GM12801 (cell line): ENCODE results near the gene TLN1.

Experiments
- TF ChIP-seq, protein P1 (sequence below): IDR thresholded peaks from one replicate; pipeline ENCODE4 v1.5.1; 2011; ENCODE audit warnings: control low read depth; ENCODE audit not compliant: insufficient read length; ENCODE audit errors: extremely low read depth

TLN1 gene

DNA sequence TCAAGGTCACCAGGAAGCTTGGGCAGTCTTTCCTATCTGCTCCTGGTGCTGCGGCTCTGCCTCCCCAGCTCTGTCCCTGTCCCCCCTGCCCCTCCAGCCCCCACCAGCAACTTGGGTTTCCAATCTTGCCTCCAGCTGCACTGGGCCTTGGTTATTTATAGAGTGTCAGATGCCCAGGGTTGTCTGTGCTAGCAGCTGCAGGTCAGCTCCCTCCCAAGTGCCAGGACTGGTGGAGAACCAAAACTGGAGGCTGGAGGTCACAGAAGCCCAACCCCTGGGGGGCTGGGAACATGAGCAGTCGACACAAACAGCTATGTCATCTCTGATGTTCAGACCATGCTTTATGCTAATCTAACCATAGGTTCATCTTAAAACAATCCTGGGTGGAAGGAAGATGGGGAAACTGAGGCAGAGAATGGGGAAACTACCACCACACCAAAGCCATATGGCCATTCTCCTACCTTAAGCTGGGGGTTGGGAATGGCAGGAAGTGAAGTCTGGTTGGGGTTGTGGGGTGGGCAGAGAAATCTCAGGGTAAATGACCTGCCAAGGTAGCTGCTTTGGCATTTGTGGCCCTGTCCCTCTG lies 43.9 kb downstream of the TLN1 start:
- TF ChIP-seq, protein P1, sequence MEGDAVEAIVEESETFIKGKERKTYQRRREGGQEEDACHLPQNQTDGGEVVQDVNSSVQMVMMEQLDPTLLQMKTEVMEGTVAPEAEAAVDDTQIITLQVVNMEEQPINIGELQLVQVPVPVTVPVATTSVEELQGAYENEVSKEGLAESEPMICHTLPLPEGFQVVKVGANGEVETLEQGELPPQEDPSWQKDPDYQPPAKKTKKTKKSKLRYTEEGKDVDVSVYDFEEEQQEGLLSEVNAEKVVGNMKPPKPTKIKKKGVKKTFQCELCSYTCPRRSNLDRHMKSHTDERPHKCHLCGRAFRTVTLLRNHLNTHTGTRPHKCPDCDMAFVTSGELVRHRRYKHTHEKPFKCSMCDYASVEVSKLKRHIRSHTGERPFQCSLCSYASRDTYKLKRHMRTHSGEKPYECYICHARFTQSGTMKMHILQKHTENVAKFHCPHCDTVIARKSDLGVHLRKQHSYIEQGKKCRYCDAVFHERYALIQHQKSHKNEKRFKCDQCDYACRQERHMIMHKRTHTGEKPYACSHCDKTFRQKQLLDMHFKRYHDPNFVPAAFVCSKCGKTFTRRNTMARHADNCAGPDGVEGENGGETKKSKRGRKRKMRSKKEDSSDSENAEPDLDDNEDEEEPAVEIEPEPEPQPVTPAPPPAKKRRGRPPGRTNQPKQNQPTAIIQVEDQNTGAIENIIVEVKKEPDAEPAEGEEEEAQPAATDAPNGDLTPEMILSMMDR, result no peak

DNA sequence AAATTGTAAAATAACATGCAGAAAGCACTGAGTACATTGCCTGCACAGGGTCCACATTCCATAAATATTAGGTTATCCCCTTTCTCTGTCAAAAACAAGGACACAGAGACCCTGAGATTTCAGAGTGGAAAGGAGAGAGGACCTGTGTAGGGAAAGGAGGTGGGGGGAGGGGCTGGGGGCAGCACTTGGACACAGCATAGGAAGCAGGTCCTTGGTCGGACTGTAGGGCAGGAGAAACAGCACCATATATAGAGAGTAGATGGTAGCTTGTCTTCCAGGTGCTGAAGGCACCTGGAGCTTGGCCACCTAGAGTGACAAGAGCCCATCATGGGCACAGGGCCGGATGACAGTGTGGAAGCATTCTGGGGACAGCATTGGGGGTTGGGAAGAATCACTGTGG lies 44.7 kb downstream of the TLN1 start:
- TF ChIP-seq, protein P1, result no peak

DNA sequence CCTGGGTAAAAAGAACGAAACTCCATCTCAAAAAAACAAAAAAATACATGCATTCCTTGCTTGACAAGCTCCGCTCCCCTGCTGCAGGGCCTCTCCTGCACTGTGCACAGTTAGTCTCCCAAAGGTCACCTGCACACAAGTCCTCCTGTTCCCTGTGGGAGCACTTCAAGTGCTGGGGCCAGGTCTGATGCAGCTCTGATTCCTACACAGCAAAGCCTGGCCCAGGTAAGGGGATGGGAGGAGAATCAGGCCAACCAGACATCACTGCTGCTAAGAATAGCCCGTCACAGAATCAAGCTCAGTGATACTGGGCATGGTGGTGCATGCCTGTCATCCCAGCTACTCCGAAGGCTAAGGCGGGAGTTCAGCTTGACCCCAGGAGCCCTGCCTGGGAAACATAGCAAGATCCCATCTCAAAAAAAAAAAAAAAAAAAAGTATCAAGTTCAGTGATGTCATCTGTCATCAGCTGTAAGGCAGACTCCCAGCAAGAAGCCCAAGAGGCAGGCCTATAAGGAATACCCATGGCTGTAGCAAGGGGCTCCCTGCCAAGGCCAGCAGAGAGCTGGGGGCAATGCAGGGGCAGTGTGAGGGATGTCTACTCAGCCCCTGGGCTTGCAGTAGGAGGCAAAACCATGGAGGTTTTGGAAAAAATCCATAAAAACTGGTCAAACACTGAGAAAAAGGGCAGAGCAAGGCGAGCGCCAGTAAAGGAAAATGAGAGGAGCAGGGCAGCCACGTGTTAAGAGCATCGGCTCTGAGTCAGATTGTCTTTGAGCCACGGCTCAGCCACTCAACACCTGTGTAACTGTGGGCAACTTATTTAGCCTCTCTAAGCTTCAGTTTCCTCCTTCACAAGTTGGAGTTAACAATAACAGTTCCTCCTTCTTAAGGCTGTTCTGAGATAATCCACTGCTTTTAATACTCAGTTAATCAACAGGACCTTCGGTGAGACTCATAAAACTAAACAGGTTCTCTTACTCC lies 45.5 kb downstream of the TLN1 start:
- TF ChIP-seq, protein P1, result no peak

DNA sequence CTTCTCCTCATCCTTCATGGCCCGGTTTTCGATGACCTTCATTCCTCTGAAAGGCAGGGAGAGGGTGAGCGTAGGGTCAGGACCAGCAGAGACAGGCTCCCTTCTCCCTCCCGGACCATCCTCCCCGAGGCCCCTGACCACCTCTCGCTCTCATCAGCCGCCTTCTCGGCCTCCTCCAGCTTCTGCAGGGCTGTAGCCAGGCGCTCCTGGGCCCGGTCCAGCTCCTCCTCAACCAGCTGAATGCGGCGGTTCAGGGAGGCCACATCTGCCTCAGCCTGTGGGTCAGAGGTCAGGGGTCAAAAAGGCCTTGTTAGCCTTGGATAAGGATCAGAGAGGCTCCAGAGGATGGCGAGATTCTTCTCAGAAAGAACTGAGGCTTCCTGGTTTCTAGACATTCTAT lies 46.5 kb downstream of the TLN1 start:
- TF ChIP-seq, protein P1, result no peak

DNA sequence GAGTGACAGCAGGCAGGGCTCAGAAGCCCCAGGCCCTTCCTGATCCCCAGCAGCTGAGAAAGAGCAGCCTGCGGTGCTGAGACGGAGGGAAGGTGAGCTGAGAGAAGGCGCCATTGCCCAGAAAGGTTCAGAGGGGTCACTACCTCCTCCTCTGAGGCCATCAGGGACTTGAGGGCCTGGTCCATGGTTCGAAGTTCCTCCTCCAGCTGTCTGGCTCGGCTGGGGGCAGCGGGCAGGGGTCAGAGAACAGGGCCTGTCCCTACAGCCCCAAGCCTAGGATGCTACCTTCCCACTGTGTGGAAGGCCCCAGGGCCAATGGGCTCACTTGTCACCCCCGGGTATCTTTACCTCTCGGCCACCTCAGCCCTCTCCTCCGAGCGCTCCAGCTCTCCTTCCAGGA lies 47.1 kb downstream of the TLN1 start:
- TF ChIP-seq, protein P1, result no peak

DNA sequence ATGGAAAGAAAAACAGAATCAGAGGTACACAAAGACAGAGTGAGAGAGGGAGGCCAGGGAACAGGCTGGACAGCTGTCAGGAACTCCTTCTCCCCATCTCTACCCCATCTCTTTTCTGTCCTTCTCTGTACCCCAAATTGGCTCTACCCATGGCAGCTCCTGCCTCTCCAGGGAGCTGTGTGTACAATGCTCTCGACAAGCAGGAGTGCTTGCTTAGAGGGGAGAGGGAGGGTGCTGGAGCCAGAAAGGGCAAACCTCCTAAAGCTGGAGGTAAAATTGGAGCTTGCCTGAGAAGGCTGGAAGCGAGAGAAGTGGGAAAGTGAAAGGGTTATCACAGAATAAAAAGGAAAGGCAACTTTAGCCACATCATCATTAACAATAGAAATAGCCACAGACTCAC lies 48.7 kb downstream of the TLN1 start:
- TF ChIP-seq, protein P1, result no peak

DNA sequence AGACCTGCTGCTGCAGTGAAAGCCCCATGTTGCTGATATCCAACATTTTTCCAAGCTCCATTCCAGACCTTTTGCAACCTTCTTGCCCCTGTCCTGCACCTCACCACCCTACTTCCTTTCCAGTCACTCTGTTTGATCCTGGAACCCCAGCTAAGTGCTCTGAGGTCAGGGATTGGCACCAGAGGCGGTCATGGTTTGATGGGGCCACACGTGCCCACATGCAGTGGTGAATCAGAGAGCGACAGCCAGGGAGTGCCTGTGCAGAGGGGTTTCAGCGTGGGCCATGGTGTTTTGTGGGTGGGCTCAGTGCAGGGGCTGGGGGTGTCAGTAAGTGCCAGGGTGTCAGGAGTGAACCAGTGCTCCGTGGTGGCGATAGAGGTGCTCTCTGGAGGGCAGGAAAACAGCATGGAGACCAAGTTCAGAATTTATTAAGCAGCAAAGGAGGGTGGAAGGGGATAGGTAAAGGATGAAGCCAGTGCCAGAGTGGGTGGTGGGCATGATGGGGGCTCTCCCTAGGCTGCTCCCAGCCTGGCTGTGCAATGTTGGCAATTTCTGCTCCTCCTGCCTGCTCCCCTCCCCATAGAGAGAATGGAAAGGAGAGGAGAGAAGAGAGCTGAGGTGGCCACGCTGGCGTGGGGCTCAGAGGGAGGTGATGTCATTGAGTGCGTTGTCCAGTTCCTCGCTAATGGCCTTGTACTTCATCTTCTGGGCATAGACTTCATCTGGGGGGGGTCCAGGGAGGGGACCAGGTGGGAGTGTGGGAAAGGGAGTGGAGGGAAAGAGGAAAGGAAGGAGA lies 49.3 kb downstream of the TLN1 start:
- TF ChIP-seq, protein P1, result no peak
